ENCODE results near the gene RYR2. TPM values are rescaled to one million over a fixed set of nuclear protein-coding genes. Genes with fewer than 3 reads are reported as not detected.

Gene RYR2
- total RNA-seq, 4 donors from 2014 or later = 0.88 to 8.4 (median 5.5) TPM

GRCh38 chr1:236998546-236998945 lies 43.4 kb upstream of the RYR2 start:
- intact Hi-C loops (cut with DNase I; ENCODE audit: low total_unique reads) = no loop called here
- H3K36me3 ChIP-seq = no peaks in the 10 kb centered on the region
- no peaks in the 10 kb centered on the region for H3K9me3 ChIP-seq
- H3K4me3 ChIP-seq = no peak overlapping the region
- H3K27me3 ChIP-seq = no peaks in the 10 kb centered on the region
- no peak for TF ChIP-seq POLR2A (IDR thresholded peaks at IDR 0.05)
- no peak for TF ChIP-seq CTCF (IDR thresholded peaks at IDR 0.05)
- no peaks in the 10 kb centered on the region for H3K4me1 ChIP-seq
- no peak for DNase-seq
- H3K27ac ChIP-seq = no peak overlapping the region

DNA sequence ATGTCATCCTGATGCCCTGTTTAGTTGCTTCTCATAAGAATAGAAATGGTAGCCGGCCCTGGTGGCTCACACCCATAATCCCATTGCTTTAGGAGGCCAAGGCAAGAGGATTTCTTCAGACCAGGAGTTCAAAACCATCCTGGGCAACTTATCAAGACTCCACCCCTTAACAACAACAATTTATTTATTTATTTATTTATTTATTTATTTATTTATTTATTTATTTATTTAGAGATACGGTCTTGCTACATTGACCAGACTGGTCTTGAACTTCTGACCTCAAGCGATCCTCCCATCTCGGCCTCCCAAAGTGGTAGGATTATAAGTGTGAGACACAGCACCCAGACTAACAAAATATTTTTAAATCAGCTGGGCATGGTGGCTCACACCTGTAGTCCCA lies 41.8 kb upstream of the RYR2 start:
- Histone ChIP-seq H3K27me3 (no peaks in the 10 kb centered on the region), H3K4me1 (no peaks in the 10 kb centered on the region), H3K4me3 (no peak overlapping the region), H3K9me3 (no peaks in the 10 kb centered on the region), H3K27ac (no peak overlapping the region), H3K36me3 (no peaks in the 10 kb centered on the region)
- intact Hi-C loops (cut with DNase I; ENCODE audit: low total_unique reads) = no loop called here
- no peak for DNase-seq
- TF ChIP-seq CTCF (IDR thresholded peaks at IDR 0.05) (no peak), POLR2A (IDR thresholded peaks at IDR 0.05) (no peak)

DNA sequence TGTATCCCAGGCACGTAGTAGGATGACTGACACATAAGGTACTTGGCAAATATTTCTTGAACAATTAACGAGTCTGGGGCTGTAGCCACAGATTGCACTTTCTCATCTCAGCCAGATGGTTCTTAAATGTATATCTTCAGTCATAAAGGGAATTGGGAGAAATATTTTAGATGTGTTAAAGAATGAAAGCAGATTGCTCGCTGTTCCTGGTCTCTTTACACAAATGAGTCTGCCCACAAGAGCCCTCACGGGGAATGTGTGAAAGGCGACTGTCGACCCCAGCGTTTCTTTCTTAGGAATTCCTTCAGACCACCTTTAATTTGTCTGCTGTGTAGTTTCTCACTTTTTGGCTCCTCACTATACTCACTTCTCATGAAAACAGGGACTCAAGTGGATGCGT lies 38.5 kb upstream of the RYR2 start:
- intact Hi-C loops (cut with DNase I; ENCODE audit: low total_unique reads) = no loop called here
- Histone ChIP-seq H3K9me3 (no peaks in the 10 kb centered on the region), H3K36me3 (no peaks in the 10 kb centered on the region), H3K27me3 (no peaks in the 10 kb centered on the region), H3K4me3 (no peak overlapping the region), H3K27ac (no peak overlapping the region), H3K4me1 (no peaks in the 10 kb centered on the region)
- DNase-seq = no peak
- no peak for TF ChIP-seq CTCF (IDR thresholded peaks at IDR 0.05)

DNA sequence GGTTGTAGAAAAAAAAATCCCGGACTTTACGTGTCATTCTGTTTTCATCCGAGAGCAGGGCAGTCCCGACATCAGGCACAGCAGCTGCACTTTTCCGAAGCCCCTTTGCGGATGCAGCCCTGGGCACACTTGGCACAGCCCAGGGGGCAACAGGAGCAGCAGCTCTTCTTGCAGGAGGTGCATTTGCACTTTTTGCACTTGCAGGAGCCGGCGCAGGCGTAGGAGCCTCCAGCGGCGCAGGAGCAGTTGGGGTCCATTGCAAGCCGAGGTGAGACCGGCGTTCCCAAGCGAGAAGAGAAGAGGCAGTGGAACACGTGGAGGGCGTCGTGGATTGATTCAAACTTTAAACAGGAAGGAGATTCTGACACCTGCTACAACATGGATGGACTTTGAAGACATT lies 37.9 kb upstream of the RYR2 start, which contains the start of gene MT1HL1:
Gene MT1HL1 (minus strand): TSS at position 326 of the 400 bp plus-strand sequence. CDS start 69 bp downstream, at position 257.
- Histone ChIP-seq H3K9me3 (no peaks in the 10 kb centered on the region), H3K36me3 (no peaks in the 10 kb centered on the region), H3K4me1 (no peaks in the 10 kb centered on the region), H3K4me3 (no peak within 1 kb of the TSS), H3K27me3 (no peaks in the 10 kb centered on the region), H3K27ac (no peak within 1 kb of the TSS)
- TF ChIP-seq POLR2A (IDR thresholded peaks at IDR 0.05) (no peak), CTCF (IDR thresholded peaks at IDR 0.05) (no peak)
- no peak for DNase-seq
- intact Hi-C loops (cut with DNase I; ENCODE audit: low total_unique reads) = no loop called here

GRCh38 chr1:237005674-237006073 lies 36.3 kb upstream of the RYR2 start:
- Histone ChIP-seq H3K27ac (no peak overlapping the region), H3K4me1 (no peaks in the 10 kb centered on the region)
- TF ChIP-seq CTCF (IDR thresholded peaks at IDR 0.05) = no peak
- TF ChIP-seq POLR2A (IDR thresholded peaks at IDR 0.05) = no peak

More at GRCh38 chr1:237005674-237006073, 36.3 kb upstream of the RYR2 start:
- no peaks in the 10 kb centered on the region for H3K36me3 ChIP-seq
- intact Hi-C loops (cut with DNase I; ENCODE audit: low total_unique reads) = no loop called here
- no peak for DNase-seq
- no peaks in the 10 kb centered on the region for H3K27me3 ChIP-seq
- no peak overlapping the region for H3K4me3 ChIP-seq
- H3K9me3 ChIP-seq = no peaks in the 10 kb centered on the region
